Fibroblast of skin of left quadriceps (primary cell): ENCODE measurements around the gene NUP210.

Source experiments
- DNase-seq, 2 experiments: peaks; one replicate each; pipeline ENCODE4 v3.0.0-alpha.2; 2013; ENCODE audit warnings: low read depth in 2 of 2

Gene NUP210

DNA sequence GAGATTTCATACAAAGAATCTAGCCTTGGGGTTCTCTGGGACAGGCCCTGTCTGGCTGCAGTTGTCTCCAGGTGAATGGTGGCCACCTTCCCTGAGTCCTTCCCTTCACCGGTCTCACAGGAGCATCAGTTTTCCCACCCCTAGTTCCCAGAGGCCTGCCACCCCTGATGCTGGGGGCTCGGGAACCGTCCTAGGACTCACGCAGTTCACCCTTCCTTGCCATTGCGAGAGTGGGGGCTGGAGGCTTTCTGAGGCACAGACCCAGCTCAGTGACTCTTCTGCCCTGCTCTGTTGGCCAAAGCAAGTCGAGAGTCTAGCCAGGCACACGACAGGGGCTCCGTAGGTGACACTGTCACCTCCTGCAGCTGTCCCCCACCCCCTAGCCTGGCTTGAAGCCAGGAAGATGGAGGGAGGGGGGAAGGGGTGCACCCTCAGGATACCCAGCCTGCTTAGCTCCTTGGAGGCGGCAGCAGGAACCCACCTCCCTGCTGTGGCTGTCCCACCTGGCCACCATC lies 130.3 kb downstream of the NUP210 start:
- no peak for DNase-seq

DNA sequence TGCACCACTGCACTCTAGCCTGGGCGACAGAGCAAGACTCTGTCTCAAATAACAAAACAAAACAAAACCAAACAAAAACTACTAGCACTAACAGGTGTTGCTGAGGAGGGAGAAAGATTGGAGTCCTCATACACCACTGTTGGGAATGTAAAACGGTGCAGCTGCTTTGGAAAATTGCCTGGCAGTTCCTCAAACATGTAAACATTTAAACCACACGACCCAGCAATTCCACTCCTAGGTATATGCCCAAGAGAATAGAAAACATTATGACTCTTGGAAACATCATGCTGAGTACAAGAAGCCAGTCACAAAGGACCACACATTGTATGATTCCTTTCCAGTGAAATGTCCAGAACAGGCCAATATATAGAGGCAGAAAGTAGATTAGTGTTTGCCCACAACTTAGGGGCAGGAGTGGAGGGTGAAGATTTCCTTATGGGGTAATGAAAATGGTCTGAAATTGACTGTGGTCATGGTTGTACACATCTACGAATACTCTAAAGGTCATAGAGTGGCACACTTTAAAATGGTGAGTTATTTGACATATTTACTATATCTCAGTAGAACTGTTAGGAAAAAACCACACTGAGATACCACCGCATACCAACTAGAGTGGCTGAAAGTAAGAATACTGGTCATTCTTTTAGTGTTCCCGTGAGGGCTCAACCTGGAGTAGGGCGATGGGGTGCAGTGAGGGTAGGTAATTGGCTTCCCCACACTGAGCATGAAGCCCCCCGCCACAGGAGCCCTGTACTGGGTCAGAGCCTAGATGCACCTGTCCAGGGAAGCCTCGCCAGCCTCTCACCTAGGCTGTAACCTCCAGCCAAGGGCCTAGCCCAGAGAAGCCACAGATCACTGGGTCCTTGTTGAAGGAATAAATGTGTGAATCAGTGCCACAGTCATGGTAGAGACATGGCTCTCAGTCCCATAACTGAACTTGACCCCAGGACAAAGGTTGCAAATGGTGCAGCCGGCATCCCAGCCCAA lies 131.1 kb downstream of the NUP210 start:
- no peak for DNase-seq

DNA sequence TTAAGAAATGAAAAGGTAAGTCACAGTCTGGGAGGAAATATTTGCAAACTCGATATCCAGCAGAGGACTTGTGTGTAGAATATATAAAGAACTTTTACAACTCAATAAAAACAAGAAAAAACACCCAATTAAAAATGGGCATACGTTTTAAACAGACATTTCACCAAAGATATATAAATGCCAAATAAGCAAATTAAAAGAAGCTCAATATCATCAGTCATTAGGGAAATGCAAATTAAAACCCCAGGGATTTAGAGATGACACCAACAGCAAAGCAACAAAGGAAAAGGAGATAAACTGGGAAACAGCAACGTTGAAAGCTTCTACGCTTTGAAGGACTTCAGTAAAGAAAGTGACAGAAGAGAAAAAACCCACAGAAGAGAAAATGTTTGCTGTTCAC lies 132.3 kb downstream of the NUP210 start:
- no peak for DNase-seq

DNA sequence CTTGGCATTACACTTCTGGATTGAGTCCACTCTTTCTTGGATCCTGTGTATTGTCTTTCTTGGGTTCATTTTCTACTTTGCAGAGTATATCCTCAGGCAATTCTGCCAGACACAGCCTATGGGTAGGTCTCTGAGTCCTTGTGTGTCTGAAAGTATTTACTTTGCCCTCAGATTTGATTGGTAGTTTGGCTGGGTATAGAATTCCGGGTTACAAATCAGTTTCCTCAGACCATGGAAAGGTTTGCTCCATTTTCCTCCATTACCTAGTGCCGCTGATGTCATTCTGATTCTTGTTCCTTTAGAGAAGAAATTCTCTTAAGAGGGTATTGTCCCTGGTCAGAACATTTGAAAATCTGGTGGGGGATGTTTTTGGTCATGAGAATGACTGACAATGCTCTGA lies 133.2 kb downstream of the NUP210 start:
- DNase-seq: no peak

GRCh38 chr3:13285007-13285567 lies 135.0 kb downstream of the NUP210 start:
- no peak for DNase-seq

GRCh38 chr3:13283877-13284264 lies 136.3 kb downstream of the NUP210 start:
- no peak for DNase-seq

DNA sequence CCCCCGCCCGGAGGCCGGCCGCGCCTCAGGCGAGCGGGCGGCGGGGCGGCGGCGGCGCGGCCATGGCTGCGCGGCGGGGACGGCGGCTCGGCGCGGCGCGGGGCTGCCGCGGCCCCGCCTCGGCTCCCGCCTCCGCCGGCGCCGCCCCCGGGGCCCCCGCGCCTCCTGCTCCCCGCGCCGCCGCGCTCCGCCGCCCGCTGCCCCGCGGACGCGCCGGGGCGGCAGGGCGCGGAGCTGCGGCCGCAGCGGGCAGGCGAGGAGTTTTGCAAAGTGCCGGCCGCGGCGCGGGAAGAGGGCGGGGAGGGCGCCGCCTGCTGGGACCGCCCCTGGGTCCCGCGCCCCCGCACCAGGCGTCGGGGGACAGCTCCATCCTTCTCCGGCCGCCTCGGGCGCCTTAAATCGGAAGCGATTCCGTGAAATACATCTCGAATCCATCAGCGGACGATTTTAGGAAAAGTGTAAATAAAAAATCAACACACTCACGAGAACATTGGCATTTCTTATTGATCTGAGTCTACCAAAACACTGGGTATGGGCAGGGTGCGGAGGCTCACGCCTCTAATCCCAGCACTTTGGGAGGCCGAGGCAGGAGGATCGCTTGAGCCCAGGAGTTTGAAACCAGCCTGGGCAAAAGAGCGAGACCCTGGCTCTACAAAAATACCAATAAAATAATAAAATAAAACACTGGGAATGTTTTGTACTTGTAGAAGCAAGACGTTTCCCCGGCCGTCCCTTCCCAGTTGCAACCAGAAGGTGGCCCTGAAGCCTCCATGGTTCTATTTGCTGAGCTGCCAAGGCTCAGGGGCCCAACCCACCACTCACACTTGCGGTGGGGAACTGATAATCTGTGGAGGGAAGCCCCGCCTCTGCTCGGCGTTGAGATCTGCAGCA lies 136.9 kb downstream of the NUP210 start:
- no peak for DNase-seq

- DNase-seq: no peak
Measured at GRCh38 chr3:13282358-13282985, 137.7 kb downstream of the NUP210 start.

GRCh38 chr3:13281507-13282357 lies 138.4 kb downstream of the NUP210 start:
- no peak for DNase-seq

- no peak for DNase-seq
Measured at GRCh38 chr3:13280811-13281506, 139.2 kb downstream of the NUP210 start.

DNA sequence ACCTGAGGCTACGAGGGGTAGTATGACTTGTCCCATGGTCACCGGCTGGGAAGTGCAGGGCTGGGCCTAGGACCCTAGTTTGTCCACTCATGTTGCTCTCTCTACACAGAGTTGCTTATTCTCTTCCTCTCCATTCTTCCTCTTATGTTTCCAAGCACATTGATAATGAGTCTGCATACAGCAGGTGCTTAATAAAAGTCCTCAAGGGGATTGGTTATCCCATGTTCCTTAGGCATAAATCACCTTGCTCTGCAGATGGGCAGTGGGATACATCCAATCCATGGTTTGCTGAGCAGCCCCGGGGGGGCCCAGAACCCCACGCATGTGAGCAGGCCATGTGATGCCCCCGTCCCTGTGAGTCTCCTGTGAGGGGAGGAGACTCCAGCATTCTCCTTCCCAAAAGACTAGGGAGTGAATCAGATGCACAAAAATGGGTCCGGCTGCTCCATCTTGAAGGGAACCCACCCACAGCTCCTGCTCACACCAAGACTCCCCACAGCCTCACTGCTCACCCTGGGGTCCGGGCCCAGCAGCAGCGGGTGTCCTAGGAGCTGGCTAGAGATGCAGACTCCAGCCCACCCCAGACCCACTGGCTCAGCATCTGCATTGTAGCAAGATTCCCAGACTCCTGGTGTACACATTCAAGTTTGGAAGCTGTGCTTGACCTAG lies 139.9 kb downstream of the NUP210 start:
- no peak for DNase-seq

- no peak for DNase-seq
Measured at GRCh38 chr3:13279532-13279910, 140.6 kb downstream of the NUP210 start.

DNA sequence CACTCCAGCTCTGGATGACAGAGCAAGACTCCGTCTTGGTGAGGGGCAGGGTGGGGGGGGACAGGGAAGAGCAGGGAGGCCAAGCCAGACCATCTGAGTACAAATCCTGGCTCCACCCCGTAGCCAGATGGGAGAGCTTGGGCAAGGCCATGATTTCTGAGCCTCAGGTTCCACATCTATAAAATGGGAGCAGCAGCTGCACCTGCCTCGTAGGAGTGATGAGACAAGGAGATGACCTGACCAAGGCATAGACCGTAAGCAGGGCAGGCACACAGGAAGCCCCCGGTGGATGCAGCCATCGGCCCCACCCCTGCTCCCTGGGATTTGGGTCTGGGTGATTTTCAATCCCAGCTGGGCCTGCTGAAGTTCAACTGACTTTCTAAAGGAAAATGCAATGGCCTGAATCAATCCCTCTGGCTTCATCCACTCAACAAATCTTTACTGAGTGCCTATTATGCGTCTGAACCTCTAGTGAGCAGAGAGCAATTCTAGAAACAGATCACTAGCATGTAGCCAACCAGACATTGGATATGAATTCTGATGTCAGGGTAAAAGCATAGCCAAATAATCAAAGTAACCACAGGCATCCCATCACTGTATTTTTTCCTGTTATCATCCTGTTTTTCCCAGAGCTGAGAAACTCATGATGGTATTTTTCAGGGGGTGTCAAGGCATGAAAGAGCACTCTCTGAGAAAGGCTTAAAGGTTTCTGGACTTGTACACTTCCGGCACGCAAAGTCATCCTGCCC lies 141.2 kb downstream of the NUP210 start:
- DNase-seq: no peak

GRCh38 chr3:13277860-13278531 lies 142.1 kb downstream of the NUP210 start:
- DNase-seq: no peak

DNA sequence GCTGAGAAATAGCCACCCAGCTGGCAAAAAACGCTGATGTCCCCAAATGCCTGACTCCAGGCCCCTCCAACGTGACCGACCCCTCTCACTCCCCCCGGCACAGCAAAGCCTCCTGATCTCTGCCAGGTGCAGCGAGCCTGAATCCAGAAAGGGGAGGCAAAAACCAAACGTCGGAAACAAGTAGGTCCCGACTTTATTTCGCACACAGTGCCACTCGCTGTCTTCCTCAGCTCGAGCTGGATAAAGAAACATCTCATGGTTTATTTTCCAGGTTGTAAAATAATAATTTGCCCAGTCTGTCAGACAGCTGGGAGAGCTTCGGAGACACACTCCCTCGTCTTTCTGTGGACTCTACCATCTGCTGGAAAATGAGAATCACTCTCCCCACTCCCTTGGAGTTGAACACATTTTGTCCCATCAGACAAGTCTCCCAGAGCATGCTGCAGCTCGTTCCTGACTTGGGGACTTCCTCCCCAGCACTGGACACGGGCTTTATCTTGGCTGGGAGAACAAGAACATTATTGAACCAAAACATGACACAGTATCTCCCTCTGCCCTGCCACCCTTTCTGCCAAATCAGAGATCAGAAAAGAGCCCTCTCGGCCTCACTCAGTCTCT lies 142.8 kb downstream of the NUP210 start:
- no peak for DNase-seq

- no peak for DNase-seq
Measured at GRCh38 chr3:13276438-13277195, 143.5 kb downstream of the NUP210 start.
